ENCODE results near the gene MEF2C.
"Not testable (repeated sequence)": the region's sequence is repeated elsewhere in the genome, so short reads cannot be mapped to it uniquely, and the experiment has no call there.

The MEF2C gene

GRCh38 chr5:88883059-88883835, at the start of gene MEF2C:
Gene MEF2C (minus strand): TSS chr5:88883184. CDS start chr5:88823788, 59,396 bp downstream.
- intact Hi-C loops (cut with DNase I) = loop anchor here (10.0 kb wide), 1 partner anchor 148 kb away; no protein-coding TSS in a partner anchor
- DNase-seq = peak; percentile 44 to 94 (median 62)

- no peak for DNase-seq
- intact Hi-C loops (cut with DNase I) = no loop called here
Observed at GRCh38 chr5:88932541-88932940, 49.6 kb upstream of the MEF2C start.

GRCh38 chr5:88930335-88930734, 47.4 kb upstream of the MEF2C start:
- no peak for DNase-seq
- intact Hi-C loops (cut with DNase I) = no loop called here

- DNase-seq = no peak
- intact Hi-C loops (cut with DNase I) = no loop called here
Observed at GRCh38 chr5:88929385-88929784, 46.4 kb upstream of the MEF2C start.

- intact Hi-C loops (cut with DNase I) = no loop called here
- DNase-seq = no peak
Observed at GRCh38 chr5:88926774-88927173, 43.8 kb upstream of the MEF2C start.

- intact Hi-C loops (cut with DNase I) = no loop called here
- no peak for DNase-seq
Observed at GRCh38 chr5:88925692-88926490, 42.9 kb upstream of the MEF2C start.

- intact Hi-C loops (cut with DNase I) = no loop called here
- DNase-seq = no peak
Observed at GRCh38 chr5:88924330-88924657, 41.3 kb upstream of the MEF2C start.

GRCh38 chr5:88923623-88924329, 40.8 kb upstream of the MEF2C start:
- intact Hi-C loops (cut with DNase I) = no loop called here
- DNase-seq = no peak

GRCh38 chr5:88912743-88913142, 29.8 kb upstream of the MEF2C start:
- DNase-seq; intact Hi-C loops (cut with DNase I): not testable (repeated sequence)

- DNase-seq; intact Hi-C loops (cut with DNase I): not testable (repeated sequence)
Observed at GRCh38 chr5:88911059-88911572, 28.1 kb upstream of the MEF2C start.

- DNase-seq; intact Hi-C loops (cut with DNase I): not testable (repeated sequence)
Observed at GRCh38 chr5:88904478-88904877, 21.5 kb upstream of the MEF2C start.

GRCh38 chr5:88903966-88904365, 21.0 kb upstream of the MEF2C start:
- DNase-seq; intact Hi-C loops (cut with DNase I): not testable (repeated sequence)

GRCh38 chr5:88901077-88901476, 18.1 kb upstream of the MEF2C start:
- intact Hi-C loops (cut with DNase I); DNase-seq: not testable (repeated sequence)

GRCh38 chr5:88899096-88899737, 16.2 kb upstream of the MEF2C start:
- intact Hi-C loops (cut with DNase I) = no loop called here
- no peak for DNase-seq

- intact Hi-C loops (cut with DNase I) = no loop called here
- DNase-seq = no peak
Observed at GRCh38 chr5:88897748-88898147, 14.8 kb upstream of the MEF2C start.

GRCh38 chr5:88895681-88896501, 12.9 kb upstream of the MEF2C start:
- intact Hi-C loops (cut with DNase I) = no loop called here
- no peak for DNase-seq

GRCh38 chr5:88892669-88893068, 9.7 kb upstream of the MEF2C start:
- intact Hi-C loops (cut with DNase I) = no loop called here
- DNase-seq = no peak

GRCh38 chr5:88890070-88890781, 7.2 kb upstream of the MEF2C start:
- no peak for DNase-seq

More at GRCh38 chr5:88890070-88890781, 7.2 kb upstream of the MEF2C start:
- intact Hi-C loops (cut with DNase I) = no loop called here
